Brain microvascular endothelial cell (primary cell): ENCODE results near the gene ANTXRL.
A peak's percentile ranks its signal among the peaks of the same experiment; 100 is the strongest.

ENCODE experiments used
- DNase-seq: peaks from one replicate; pipeline ENCODE4 v3.0.0-alpha.2; 2020
- H3K27ac ChIP-seq: fragments of 250-450 bp; sonication (Bioruptor Pico); 2 replicates; pipeline ENCODE4 v1.5.1; 2020; ENCODE audit warnings: mild to moderate bottlenecking, moderate library complexity
- H3K27me3 ChIP-seq: fragments of 250-450 bp; sonication (Bioruptor Pico); replicated peaks from 2 replicates; pipeline ENCODE4 v1.5.1; 2020; ENCODE audit warnings: mild to moderate bottlenecking
- H3K36me3 ChIP-seq: fragments of 250-450 bp; sonication (Bioruptor Pico); replicated peaks from 2 replicates; pipeline ENCODE4 v1.5.1; 2020; ENCODE audit warnings: mild to moderate bottlenecking
- H3K4me3 ChIP-seq: 2 replicates; pipeline ENCODE4 v1.5.1; 2011; ENCODE audit warnings: low read depth, mild to moderate bottlenecking, control low read depth, low read length, moderate library complexity
- CTCF ChIP-seq: IDR thresholded peaks from 2 replicates; pipeline ENCODE4 v1.5.1; 2011; ENCODE audit warnings: low read depth, mild to moderate bottlenecking, moderate library complexity, low read length, control low read depth, inconsistent platforms; ENCODE audit errors: missing control alignments
- in situ Hi-C: cut with HindIII; loops from 2 replicates; pipeline ENCODE4 v1.10.0; 2017; ENCODE audit warnings: low sequenced_read_pairs, low pct_ligation_motif_present

Gene ANTXRL

GRCh38 chr10:46318799-46319198 lies 32.0 kb downstream of the ANTXRL start:
- no peaks in the 10 kb centered on the region for H3K36me3 ChIP-seq
- DNase-seq, result no peak
- no peak overlapping the region for H3K4me3 ChIP-seq
- no peak for TF ChIP-seq CTCF
- no peaks in the 10 kb centered on the region for H3K27me3 ChIP-seq
- in situ Hi-C loops, result no loop called here
- no peak overlapping the region for H3K27ac ChIP-seq

- Histone ChIP-seq H3K4me3 (no peak overlapping the region), H3K36me3 (no peaks in the 10 kb centered on the region), H3K27ac (no peak overlapping the region), H3K27me3 (no peaks in the 10 kb centered on the region)
- DNase-seq, result no peak
- in situ Hi-C loops, result no loop called here
- no peak for TF ChIP-seq CTCF
Measured at GRCh38 chr10:46319389-46319788, 32.6 kb downstream of the ANTXRL start.

GRCh38 chr10:46321770-46322169 lies 35.0 kb downstream of the ANTXRL start:
- TF ChIP-seq CTCF, result no peak
- DNase-seq, result no peak
- no peak overlapping the region for H3K27ac ChIP-seq
- no peak overlapping the region for H3K4me3 ChIP-seq
- in situ Hi-C loops, result no loop called here
- no peaks in the 10 kb centered on the region for H3K27me3 ChIP-seq
- H3K36me3 ChIP-seq, result no peaks in the 10 kb centered on the region

GRCh38 chr10:46323176-46323575 lies 36.4 kb downstream of the ANTXRL start:
- Histone ChIP-seq H3K36me3 (no peaks in the 10 kb centered on the region), H3K4me3 (no peak overlapping the region), H3K27me3 (no peaks in the 10 kb centered on the region), H3K27ac (no peak overlapping the region)
- no peak for DNase-seq
- TF ChIP-seq CTCF, result no peak
- in situ Hi-C loops, result no loop called here

- Histone ChIP-seq H3K4me3 (no peak overlapping the region), H3K36me3 (no peaks in the 10 kb centered on the region), H3K27ac (no peak overlapping the region), H3K27me3 (no peaks in the 10 kb centered on the region)
- TF ChIP-seq CTCF, result peak; percentile 56
- no peak for DNase-seq
- in situ Hi-C loops, result no loop called here
Measured at GRCh38 chr10:46325021-46325420, 38.2 kb downstream of the ANTXRL start.

GRCh38 chr10:46326066-46326465 lies 39.3 kb downstream of the ANTXRL start:
- no peak for TF ChIP-seq CTCF
- H3K27ac ChIP-seq, result no peak overlapping the region
- in situ Hi-C loops, result no loop called here
- no peaks in the 10 kb centered on the region for H3K36me3 ChIP-seq
- no peak overlapping the region for H3K4me3 ChIP-seq
- DNase-seq, result no peak
- H3K27me3 ChIP-seq, result no peaks in the 10 kb centered on the region
